Kidney (tissue), 14 donors: ENCODE measurements around the gene PARD6A. TPM values are rescaled to one million over a fixed set of nuclear protein-coding genes. Genes with fewer than 3 reads are reported as not detected.
A peak's percentile ranks its signal among the peaks of the same experiment; 100 is the strongest.

ENCODE experiments used
- DNase-seq, 5 donors: peaks; one replicate each; pipeline ENCODE4 v3.0.0-alpha.2; 2013 to 2020
- FAIRE-seq: peaks from 2 replicates; lab custom pipeline; 2012; peaks lifted over from hg19 to GRCh38; lab: Jason Lieb, UNC
- H3K27ac ChIP-seq, 2 donors: one replicate each; pipeline ENCODE4 v1.7.0; 2013; ENCODE audit warnings: low read depth in 2 of 2, low read length in 2 of 2, inconsistent platforms in 1 of 2
- H3K27me3 ChIP-seq: one replicate; pipeline ENCODE4 v1.7.1; 2013; ENCODE audit warnings: low read length, inconsistent platforms; ENCODE audit not compliant: control insufficient read depth, insufficient read depth
- H3K36me3 ChIP-seq, 3 donors: one replicate each; pipeline versions ENCODE4 v1.7.0 to v1.7.1; 2013; ENCODE audit warnings: low read length in 3 of 3, control low read depth in 1 of 3, inconsistent platforms in 1 of 3; ENCODE audit not compliant: insufficient read depth in 3 of 3, control insufficient read depth in 2 of 3
- H3K4me1 ChIP-seq, 3 donors: one replicate each; pipeline versions ENCODE4 v1.7.0 to v1.7.1; 2013; ENCODE audit warnings: low read length in 3 of 3, inconsistent platforms in 1 of 3, low read depth in 1 of 3; ENCODE audit not compliant: control insufficient read depth in 2 of 3, insufficient read depth in 2 of 3
- H3K4me3 ChIP-seq, 3 donors: one replicate each; pipeline versions ENCODE4 v1.7.0 to v1.8.1; 2013; ENCODE audit warnings: low read length in 3 of 3, control low read depth in 1 of 3, inconsistent platforms in 1 of 3
- H3K9ac ChIP-seq, 3 donors: one replicate each; pipeline versions ENCODE4 v1.7.0 to v1.7.1; 2013; ENCODE audit warnings: low read length in 3 of 3, control low read depth in 1 of 3, inconsistent platforms in 1 of 3
- H3K9me3 ChIP-seq, 3 donors: one replicate each; pipeline versions ENCODE4 v1.7.0 to v1.7.1; 2013; ENCODE audit warnings: low read length in 3 of 3, control low read depth in 1 of 3, inconsistent platforms in 1 of 3; ENCODE audit not compliant: control insufficient read depth in 2 of 3, insufficient read depth in 1 of 3
- CTCF ChIP-seq: IDR thresholded peaks from 3 replicates; pipeline ENCODE4 v1.5.1; 2012; ENCODE audit warnings: mild to moderate bottlenecking, moderate library complexity, borderline replicate concordance; ENCODE audit not compliant: insufficient read depth; ENCODE audit errors: extremely low read depth
- intact Hi-C: fragments of 100-400 bp; cut with DNase I; formaldehyde crosslinking; loops from one replicate; pipeline ENCODE4 v1.11.1; 2022
- polyA plus RNA-seq: library from polyadenylated mRNA; stranded (reverse); fragments of 350-450 nt; fragmentation: Illumina TruSeq; extraction: RNeasy Lipid Tissue Mini Kit (QIAGEN cat#74804); gene quantifications from one replicate; pipeline ENCODE4 v1.2.3, GENCODE V29; 2014; ENCODE audit warnings: low read depth, low replicate concordance; ENCODE audit not compliant: insufficient read depth
- total RNA-seq: library from RNA; stranded (reverse); fragmentation: NEBNext Ultra II Directional; extraction: Animal tissue kit (Norgen Biotek cat#: 25700); gene quantifications from one replicate; pipeline ENCODE4 v1.2.1, GENCODE V29; 2021
- donor health status: control.
- donor health status: control.
- donor health status: control.
- donor health status: control.
- donor health status: control.
- donor health status: DM: yes; HTN: yes; CAD: no.
- donor health status: Normal renal cell carcinoma (clear cell type).

The PARD6A gene
- total and polyA plus RNA-seq, 2 donors from 2014 or later = 6.1 to 17.1 TPM

GRCh38 chr16:67663151-67663876 is 2.6 kb downstream of the PARD6A start:
- DNase-seq = peak in 3 of 5 donors; percentile 35 to 80 (median 76)
- Histone ChIP-seq H3K4me1 (peaks cover 0 to 40% (median 14%) of the 10 kb centered on the region in 3 donors), H3K4me3 (no peak overlapping the region), H3K9me3 (no peaks in the 10 kb centered on the region), H3K36me3 (peaks cover 0 to 3% (median 0%) of the 10 kb centered on the region in 3 donors), H3K27ac (no peak overlapping the region), H3K27me3 (no peaks in the 10 kb centered on the region), H3K9ac (no peak overlapping the region)
- no peak for FAIRE-seq
- TF ChIP-seq CTCF = no peak
- intact Hi-C loops = no loop called here

- Histone ChIP-seq H3K4me1 (peaks cover 0 to 40% (median 14%) of the 10 kb centered on the region in 3 donors), H3K4me3 (no peak overlapping the region), H3K9me3 (no peaks in the 10 kb centered on the region), H3K27ac (no peak overlapping the region), H3K27me3 (no peaks in the 10 kb centered on the region), H3K9ac (no peak overlapping the region), H3K36me3 (peaks cover 0 to 3% (median 0%) of the 10 kb centered on the region in 3 donors)
- intact Hi-C loops = no loop called here
- no peak for TF ChIP-seq CTCF
- FAIRE-seq = no peak
- peak in 1 of 5 donors; percentile 68 for DNase-seq
Observed at GRCh38 chr16:67663877-67664222, 3.1 kb downstream of the PARD6A start.

- DNase-seq (no peak), FAIRE-seq (no peak)
- no peaks in the 10 kb centered on the region for H3K9me3 ChIP-seq
- intact Hi-C loops = no loop called here
- H3K4me1 ChIP-seq = peaks cover 0 to 35% (median 13%) of the 10 kb centered on the region in 3 donors
- peaks cover 0 to 3% (median 0%) of the 10 kb centered on the region in 3 donors for H3K36me3 ChIP-seq
- no peak overlapping the region for H3K4me3 ChIP-seq
- H3K27ac ChIP-seq = no peak overlapping the region
- H3K9ac ChIP-seq = no peak overlapping the region
- no peaks in the 10 kb centered on the region for H3K27me3 ChIP-seq
- no peak for TF ChIP-seq CTCF
Observed at GRCh38 chr16:67664258-67664657, 3.5 kb downstream of the PARD6A start.
